ENCODE measurements around the gene CAPN8.
"Not testable (repeated sequence)": the region's sequence is repeated elsewhere in the genome, so short reads cannot be mapped to it uniquely, and the experiment has no call there.

CAPN8 gene

DNA sequence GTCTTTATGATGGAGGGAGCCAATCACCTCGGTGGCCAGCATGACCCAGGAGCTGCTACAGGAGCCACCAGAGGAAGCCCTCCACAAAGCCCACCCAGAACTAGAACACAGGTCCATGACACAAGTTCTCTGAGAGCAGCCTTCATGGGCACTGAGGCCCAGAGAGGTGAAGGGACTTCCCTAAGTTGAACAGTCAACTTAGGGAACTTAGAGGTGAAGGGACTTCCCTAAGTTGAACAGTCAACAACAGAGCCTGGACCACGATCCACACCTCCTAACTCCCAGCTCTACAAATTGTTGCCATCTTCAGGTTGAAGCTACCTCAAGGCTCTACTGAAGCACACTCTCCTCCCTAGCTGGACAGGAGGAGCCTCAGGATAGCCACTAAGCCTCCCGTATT lies 139.5 kb downstream of the CAPN8 start:
- no peak for DNase-seq (ENCODE audit: low read depth)

DNA sequence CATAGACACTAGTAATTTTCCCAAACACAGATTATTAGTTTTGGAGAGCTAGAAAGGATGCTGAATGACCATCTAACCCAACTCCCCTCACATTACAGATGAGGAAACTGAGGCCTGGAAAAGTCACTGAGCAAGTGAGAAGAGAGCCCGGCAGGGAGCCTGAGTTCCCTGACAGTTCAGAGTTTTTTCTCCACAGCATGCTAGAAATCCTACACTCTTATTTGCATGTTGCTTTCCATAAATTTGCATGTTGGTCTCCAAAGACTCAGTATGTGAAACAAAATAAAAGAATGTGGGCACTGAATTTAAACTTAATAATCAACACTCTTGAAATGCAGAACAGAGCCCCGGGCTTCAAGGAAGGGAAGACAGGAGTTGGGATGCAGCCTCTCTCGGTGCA lies 140.0 kb downstream of the CAPN8 start:
- no peak for DNase-seq (ENCODE audit: low read depth)

GRCh38 chr1:223524930-223525451 lies 140.5 kb downstream of the CAPN8 start:
- peak; percentile 1 for DNase-seq (ENCODE audit: low read depth)

GRCh38 chr1:223521150-223521549 lies 144.4 kb downstream of the CAPN8 start:
- DNase-seq (ENCODE audit: low read depth), result no peak

- no peak for DNase-seq (ENCODE audit: low read depth)
Observed at GRCh38 chr1:223520200-223520599, 145.3 kb downstream of the CAPN8 start.

DNA sequence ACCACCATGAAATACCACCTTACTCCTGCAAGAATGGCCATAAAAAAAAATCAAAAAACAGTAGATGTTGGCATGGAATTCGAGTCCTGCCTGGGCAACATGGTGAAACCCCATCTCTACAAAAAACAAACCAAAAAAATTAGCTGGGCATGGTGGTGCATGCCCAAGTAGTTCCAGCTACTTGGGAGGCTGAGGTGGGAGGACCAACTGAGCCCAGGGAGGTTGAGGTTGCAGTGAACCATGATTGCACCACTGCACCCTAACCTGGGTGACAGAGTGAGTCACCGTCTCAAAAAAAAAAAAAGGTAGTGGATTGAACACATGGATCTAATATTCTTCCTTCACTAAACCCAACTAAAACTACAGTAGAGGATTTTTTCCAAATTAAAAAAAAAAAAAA lies 146.4 kb downstream of the CAPN8 start:
- DNase-seq (ENCODE audit: low read depth), result no peak

DNA sequence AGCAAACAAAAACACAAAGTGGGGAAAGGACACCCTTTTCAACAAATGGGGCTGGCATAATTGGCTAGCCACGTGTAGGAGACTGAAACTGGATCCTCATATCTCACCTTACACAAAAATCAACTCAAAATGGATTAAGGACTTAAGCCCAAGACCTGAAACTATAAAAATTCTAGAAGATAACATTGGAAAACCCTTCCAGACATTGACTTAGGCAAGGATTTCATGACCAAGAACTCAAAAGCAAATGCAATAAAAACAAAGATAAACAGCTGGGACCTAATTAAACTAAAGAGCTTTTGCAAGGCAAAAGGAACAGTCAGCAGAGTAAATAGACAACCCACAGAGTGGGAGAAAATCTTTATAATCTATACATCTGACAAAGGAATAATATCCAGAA lies 146.9 kb downstream of the CAPN8 start:
- DNase-seq (ENCODE audit: low read depth), result not testable (repeated sequence)

GRCh38 chr1:223515926-223516325 lies 149.6 kb downstream of the CAPN8 start:
- no peak for DNase-seq (ENCODE audit: low read depth)

DNA sequence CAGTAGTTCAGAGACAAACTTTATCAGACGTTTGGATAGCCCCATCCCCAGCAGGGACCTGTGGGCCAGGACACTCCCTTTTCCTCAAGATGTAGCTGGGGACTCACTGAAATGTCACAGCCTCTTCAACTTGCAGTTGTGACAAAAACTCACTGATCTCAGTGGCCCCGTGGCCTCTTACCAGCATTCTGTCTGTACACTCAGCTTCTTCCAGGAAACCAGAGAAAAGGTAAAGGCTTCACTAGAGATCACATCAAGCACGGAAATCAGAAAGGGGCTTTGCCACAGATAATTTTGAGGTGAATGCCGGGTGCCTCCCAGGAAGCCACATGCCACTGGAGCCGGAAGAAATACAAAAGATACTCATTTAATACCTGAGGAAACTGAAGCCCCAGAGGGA lies 150.1 kb downstream of the CAPN8 start:
- no peak for DNase-seq (ENCODE audit: low read depth)

DNA sequence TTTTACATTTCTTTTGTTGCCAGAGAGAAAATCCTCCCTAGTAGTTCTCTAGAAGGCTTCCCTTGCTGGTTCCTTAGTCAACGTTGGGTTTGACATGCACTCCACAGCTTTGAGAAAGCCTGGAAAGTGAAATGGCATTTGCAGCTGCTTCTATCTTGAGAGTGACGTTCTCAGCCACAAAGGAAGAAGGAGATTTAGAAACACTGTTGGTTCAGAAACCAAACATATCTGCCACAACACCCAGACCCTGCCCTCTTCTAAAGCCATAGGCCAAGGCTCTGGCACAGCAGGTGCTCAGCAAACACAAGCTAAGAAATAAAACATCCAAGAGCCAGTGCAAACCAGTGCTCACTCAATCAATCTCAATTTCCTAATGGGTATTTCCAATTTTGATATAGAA lies 150.9 kb downstream of the CAPN8 start:
- no peak for DNase-seq (ENCODE audit: low read depth)

GRCh38 chr1:223513309-223513708 lies 152.2 kb downstream of the CAPN8 start:
- DNase-seq (ENCODE audit: low read depth), result no peak

DNA sequence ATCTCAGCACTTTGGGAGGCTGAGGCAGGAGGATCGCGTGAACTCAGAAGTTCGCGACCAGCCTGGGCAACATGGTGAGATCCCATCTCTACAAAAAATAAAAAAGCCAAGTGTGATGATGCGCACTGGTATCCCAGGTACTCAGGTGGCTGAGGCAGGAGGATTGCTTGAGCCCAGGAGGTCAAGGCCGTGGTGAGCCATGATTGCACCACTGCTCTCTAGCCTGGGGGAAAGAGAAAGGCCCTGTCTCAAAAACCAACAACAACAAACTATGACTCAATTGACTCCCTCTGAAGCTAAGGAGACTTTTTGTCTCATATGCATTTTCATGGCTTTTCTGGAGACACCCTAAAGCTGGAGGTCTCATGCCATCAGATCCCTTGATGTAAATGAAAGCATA lies 153.4 kb downstream of the CAPN8 start:
- DNase-seq (ENCODE audit: low read depth), result no peak

DNA sequence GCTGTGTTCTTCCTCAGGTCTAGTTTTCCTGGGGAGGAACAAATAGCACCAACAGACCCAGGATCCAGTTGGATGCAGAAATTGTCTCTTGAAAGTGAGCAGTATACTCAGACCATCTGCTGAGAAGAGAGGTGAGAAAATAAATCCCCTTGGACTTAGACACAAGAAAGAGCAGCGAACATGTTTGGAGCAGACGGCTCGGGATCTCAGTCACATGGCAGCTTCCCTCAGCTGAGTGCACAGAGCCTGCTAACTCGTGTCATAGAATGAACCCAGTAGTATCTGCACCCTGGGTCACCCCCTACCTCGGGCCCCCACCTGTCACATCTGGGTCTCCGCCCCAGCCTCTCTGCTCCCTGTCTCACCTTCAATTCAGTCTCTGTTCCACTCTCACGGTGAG lies 156.7 kb downstream of the CAPN8 start:
- DNase-seq (ENCODE audit: low read depth), result no peak

- peak; percentile 95 for DNase-seq (ENCODE audit: low read depth)
Observed at GRCh38 chr1:223504741-223505140, 160.8 kb downstream of the CAPN8 start.

GRCh38 chr1:223503348-223503747 lies 162.2 kb downstream of the CAPN8 start:
- DNase-seq (ENCODE audit: low read depth), result no peak

GRCh38 chr1:223500560-223501425 lies 164.7 kb downstream of the CAPN8 start:
- peak; percentile 94 for DNase-seq (ENCODE audit: low read depth)

- no peak for DNase-seq (ENCODE audit: low read depth)
Observed at GRCh38 chr1:223496883-223497282, 168.6 kb downstream of the CAPN8 start.

DNA sequence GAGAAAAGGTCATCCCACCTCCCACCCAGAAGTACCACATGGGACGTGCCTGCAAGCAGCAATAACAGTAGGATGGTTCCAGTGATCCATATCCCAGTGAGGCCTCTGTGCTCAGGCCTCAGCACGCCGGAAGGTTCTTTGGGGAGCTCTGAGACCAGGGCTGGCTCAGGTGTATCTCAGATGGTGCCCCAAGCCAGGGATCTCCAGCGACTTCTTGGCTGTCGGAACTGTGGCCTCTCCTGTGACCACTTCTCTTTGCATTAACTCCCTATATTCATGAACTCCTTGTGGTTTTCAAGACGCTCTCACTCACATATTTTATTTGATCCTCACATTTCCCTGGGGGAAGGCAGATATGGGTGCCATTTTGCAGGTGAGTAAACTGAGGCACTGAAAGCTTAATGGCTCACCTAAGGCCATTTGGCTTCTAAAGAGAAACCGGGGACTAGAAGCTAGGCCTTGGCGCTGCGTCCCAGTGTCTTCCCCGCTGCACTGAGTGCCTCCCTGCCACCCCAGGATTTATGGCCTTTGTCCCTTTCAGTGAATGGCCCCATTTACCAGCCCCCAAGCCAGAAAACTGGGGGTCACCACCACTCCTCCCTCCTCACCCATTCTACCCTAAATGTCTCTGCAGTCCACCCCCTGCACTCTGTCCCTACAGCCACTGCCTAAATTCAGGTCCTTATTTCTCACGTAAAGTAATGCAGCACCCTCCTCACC lies 170.4 kb downstream of the CAPN8 start:
- DNase-seq (ENCODE audit: low read depth), result no peak

DNA sequence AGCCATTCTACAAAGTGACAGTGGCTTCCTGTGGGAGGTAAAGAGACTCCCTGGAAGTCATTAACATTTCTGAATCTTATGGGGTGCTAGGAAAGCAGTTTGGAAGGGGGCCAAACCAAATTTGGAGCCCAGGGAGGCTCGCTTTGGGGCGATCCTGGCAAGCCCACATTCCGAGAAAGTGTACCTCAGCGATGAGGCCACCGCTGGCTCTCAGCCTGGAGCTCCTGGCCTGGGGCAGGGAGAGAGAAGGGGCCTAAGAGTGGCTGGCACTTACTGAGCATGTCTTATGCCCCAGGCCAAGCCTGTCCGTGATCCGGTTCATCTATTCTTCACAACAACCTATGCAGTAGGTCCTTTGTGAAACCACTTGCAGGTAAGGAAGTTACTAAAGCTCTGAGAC lies 173.5 kb downstream of the CAPN8 start:
- DNase-seq (ENCODE audit: low read depth), result no peak
